Stomach (tissue), 9 donors: ENCODE measurements around the gene SLC2A10. TPM values are rescaled to one million over a fixed set of nuclear protein-coding genes. Genes with fewer than 3 reads are reported as not detected.

ENCODE experiments used
- DNase-seq, 2 donors: peaks; one replicate each; pipeline versions ENCODE4 v3.0.0 to v3.0.0-alpha.2; 2013 to 2019
- H3K27ac ChIP-seq, 5 donors: fragments of 200-600 bp in 4 of 5; sonication (generic) in 4 of 5; one replicate each; pipeline ENCODE4 v1.5.1; 2013 to 2019; ENCODE audit warnings: mild to moderate bottlenecking in 1 of 5, moderate library complexity in 1 of 5
- H3K27me3 ChIP-seq, 3 donors: fragments of 200-600 bp; sonication (generic); one replicate each; pipeline ENCODE4 v1.5.1; 2017 to 2019; ENCODE audit warnings: mixed run types in 1 of 3
- H3K36me3 ChIP-seq, 4 donors: fragments of 200-600 bp; sonication (generic); 1 replicate in 3 of 4; 2 replicates in 1 of 4; pipeline ENCODE4 v1.5.1; 2016 to 2019
- H3K4me1 ChIP-seq, 4 donors: fragments of 200-600 bp; sonication (generic); one replicate each; pipeline ENCODE4 v1.5.1; 2016 to 2019
- H3K4me3 ChIP-seq, 4 donors: fragments of 200-600 bp; sonication (generic) in 3 of 4; one replicate each; pipeline ENCODE4 v1.5.1; 2016 to 2019; ENCODE audit warnings: mild to moderate bottlenecking in 1 of 4
- H3K9me3 ChIP-seq, 4 donors: fragments of 200-600 bp; sonication (generic); one replicate each; pipeline ENCODE4 v1.5.1; 2016 to 2019
- CTCF ChIP-seq, 7 experiments: fragments of 450-650 bp in 4 of 7; fragments of 200-600 bp in 3 of 7; sonication (generic) in 3 of 7; IDR thresholded peaks; one replicate each; pipeline ENCODE4 v1.5.1; 2016 to 2019; ENCODE audit warnings: antibody characterized with exemption in 7 of 7, control low read depth in 2 of 7, mild to moderate bottlenecking in 1 of 7
- EP300 ChIP-seq: sonication (generic); formaldehyde crosslinking; IDR thresholded peaks from one replicate; pipeline ENCODE4 v1.6.1; 2017; ENCODE audit warnings: antibody characterized with exemption
- POLR2A ChIP-seq, 4 donors: fragments of 450-650 bp; IDR thresholded peaks; one replicate each; pipeline ENCODE4 v1.6.1; 2016; ENCODE audit warnings: antibody characterized with exemption in 4 of 4, control low read depth in 2 of 4, mild to moderate bottlenecking in 1 of 4, moderate library complexity in 1 of 4
- POLR2AphosphoS5 ChIP-seq, 3 donors: sonication (generic); formaldehyde crosslinking; IDR thresholded peaks; one replicate each; pipeline ENCODE4 v1.6.1; 2016; ENCODE audit warnings: antibody characterized with exemption in 3 of 3
- WGBS, 5 donors: extraction: QIAGEN DNeasy Blood & Tissue Kit in 3 of 5; methylation state at CpG; one replicate each; pipeline versions ENCODE4 v1.1.5 to v1.1.7; 2013 to 2018; 5-methylcytosine and 5-hydroxymethylcytosine counted together
- intact Hi-C: fragments of 100-400 bp; cut with DNase I; formaldehyde crosslinking; loops from one replicate; pipeline ENCODE4 v1.15.1; 2023; ENCODE audit warnings: low total_unique reads
- polyA plus RNA-seq, 3 donors: library from polyadenylated mRNA; stranded (reverse); fragments of 200-250 nt; gene quantifications; one replicate each; pipeline ENCODE4 v1.2.3, GENCODE V29; 2013
- total RNA-seq, 5 donors: library from RNA; depleted of rRNA; stranded (reverse); fragments of >200 nt; gene quantifications; one replicate each; pipeline versions ENCODE4 v1.1.0 to v1.2.3, GENCODE V29; 2014 to 2016
- donor health status: healthy with polysubstance abuse.
- donor health status: Bipolar disorder and iron deficiency.
- donor health status: healthy.

The SLC2A10 gene
- total and polyA plus RNA-seq, 8 donors = 8.5 to 66.1 (median 21.2) TPM

- Histone ChIP-seq H3K36me3 (no peaks in the 10 kb centered on the region), H3K4me3 (no peak overlapping the region), H3K9me3 (no peaks in the 10 kb centered on the region), H3K27me3 (peaks cover 0 to 7% (median 0%) of the 10 kb centered on the region in 3 donors), H3K4me1 (no peaks in the 10 kb centered on the region), H3K27ac (no peak overlapping the region)
- TF ChIP-seq EP300 (no peak), CTCF (IDR thresholded peaks at IDR 0.05) (no peak), POLR2A (IDR thresholded peaks at IDR 0.05) (no peak), POLR2AphosphoS5 (IDR thresholded peaks at IDR 0.05) (no peak)
- no peak for DNase-seq
- 75 to 83% (median 79%) methylated on average over 2 of the region's 2 CpGs for WGBS, 5 donors
- intact Hi-C loops = no loop called here
Measured at GRCh38 chr20:46701057-46701456, 8.4 kb upstream of the SLC2A10 start.

GRCh38 chr20:46701556-46701955 lies 7.9 kb upstream of the SLC2A10 start:
- no peak for TF ChIP-seq POLR2AphosphoS5 (IDR thresholded peaks at IDR 0.05)
- no peak for TF ChIP-seq EP300
- no peak for TF ChIP-seq POLR2A (IDR thresholded peaks at IDR 0.05)
- no peak for TF ChIP-seq CTCF (IDR thresholded peaks at IDR 0.05)
- no peak for DNase-seq
- Histone ChIP-seq H3K4me3 (no peak overlapping the region), H3K27ac (no peak overlapping the region), H3K36me3 (no peaks in the 10 kb centered on the region), H3K4me1 (no peaks in the 10 kb centered on the region), H3K27me3 (peaks cover 0 to 7% (median 0%) of the 10 kb centered on the region in 3 donors), H3K9me3 (peaks cover 0 to 4% (median 2%) of the 10 kb centered on the region in 4 donors)
- intact Hi-C loops = no loop called here
- 72 to 76% (median 75%) methylated on average over 4 of the region's 4 CpGs for WGBS, 5 donors

- no peak for DNase-seq
- Histone ChIP-seq H3K36me3 (no peaks in the 10 kb centered on the region), H3K27me3 (peaks cover 0 to 4% (median 0%) of the 10 kb centered on the region in 3 donors), H3K4me3 (no peak overlapping the region), H3K4me1 (no peaks in the 10 kb centered on the region), H3K9me3 (peaks cover 0 to 8% (median 2%) of the 10 kb centered on the region in 4 donors), H3K27ac (no peak overlapping the region)
- 81 to 86% (median 82%) methylated on average over 5 of the region's 5 CpGs for WGBS, 5 donors
- TF ChIP-seq POLR2AphosphoS5 (IDR thresholded peaks at IDR 0.05) (no peak), CTCF (IDR thresholded peaks at IDR 0.05) (no peak), POLR2A (IDR thresholded peaks at IDR 0.05) (no peak), EP300 (no peak)
- intact Hi-C loops = no loop called here
Measured at GRCh38 chr20:46701986-46702385, 7.5 kb upstream of the SLC2A10 start.

- Histone ChIP-seq H3K4me1 (no peaks in the 10 kb centered on the region), H3K27me3 (no peaks in the 10 kb centered on the region), H3K27ac (no peak overlapping the region), H3K36me3 (no peaks in the 10 kb centered on the region), H3K9me3 (peaks cover 0 to 8% (median 2%) of the 10 kb centered on the region in 4 donors), H3K4me3 (no peak overlapping the region)
- no peak for TF ChIP-seq EP300
- no peak for TF ChIP-seq CTCF (IDR thresholded peaks at IDR 0.05)
- intact Hi-C loops = no loop called here
- 90 to 97% (median 91%) methylated on average over 8 of the region's 8 CpGs for WGBS, 5 donors
- DNase-seq = no peak
Measured at GRCh38 chr20:46702447-46703203, 6.8 kb upstream of the SLC2A10 start.
